ENCODE data around the gene ATP9A. TPM values are rescaled to one million over a fixed set of nuclear protein-coding genes. Genes with fewer than 3 reads are reported as not detected.

ATP9A gene
- total RNA-seq, 1 donor from 2014 or later, result 88.1 TPM

DNA sequence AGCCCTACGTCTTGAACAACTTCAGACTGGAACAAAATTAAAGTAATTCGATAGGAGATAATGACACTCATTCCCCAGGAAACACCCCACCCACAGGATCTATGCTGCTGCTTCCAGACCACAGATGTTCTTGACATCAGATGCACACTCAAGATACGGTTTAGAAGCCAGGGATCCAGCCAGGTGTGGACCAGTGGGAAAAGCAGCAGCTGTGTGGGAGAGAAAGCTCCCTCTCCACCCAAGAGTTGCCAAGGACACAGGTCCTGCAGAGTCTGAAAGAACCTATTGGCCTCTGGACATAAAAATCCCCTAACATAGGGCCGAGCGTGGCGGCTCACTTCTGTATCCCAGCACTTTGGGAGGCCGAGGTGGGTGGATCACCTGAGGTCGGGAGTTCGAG, 133.9 kb downstream of the ATP9A start:
- DNase-seq (ENCODE audit: low spot score, unreplicated experiment), result no peak
- no peaks in the 10 kb centered on the region for H3K4me1 Mint-ChIP-seq (ENCODE audit: low read depth)
- TF ChIP-seq, protein P1, sequence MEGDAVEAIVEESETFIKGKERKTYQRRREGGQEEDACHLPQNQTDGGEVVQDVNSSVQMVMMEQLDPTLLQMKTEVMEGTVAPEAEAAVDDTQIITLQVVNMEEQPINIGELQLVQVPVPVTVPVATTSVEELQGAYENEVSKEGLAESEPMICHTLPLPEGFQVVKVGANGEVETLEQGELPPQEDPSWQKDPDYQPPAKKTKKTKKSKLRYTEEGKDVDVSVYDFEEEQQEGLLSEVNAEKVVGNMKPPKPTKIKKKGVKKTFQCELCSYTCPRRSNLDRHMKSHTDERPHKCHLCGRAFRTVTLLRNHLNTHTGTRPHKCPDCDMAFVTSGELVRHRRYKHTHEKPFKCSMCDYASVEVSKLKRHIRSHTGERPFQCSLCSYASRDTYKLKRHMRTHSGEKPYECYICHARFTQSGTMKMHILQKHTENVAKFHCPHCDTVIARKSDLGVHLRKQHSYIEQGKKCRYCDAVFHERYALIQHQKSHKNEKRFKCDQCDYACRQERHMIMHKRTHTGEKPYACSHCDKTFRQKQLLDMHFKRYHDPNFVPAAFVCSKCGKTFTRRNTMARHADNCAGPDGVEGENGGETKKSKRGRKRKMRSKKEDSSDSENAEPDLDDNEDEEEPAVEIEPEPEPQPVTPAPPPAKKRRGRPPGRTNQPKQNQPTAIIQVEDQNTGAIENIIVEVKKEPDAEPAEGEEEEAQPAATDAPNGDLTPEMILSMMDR (IDR thresholded peaks at IDR 0.05; ENCODE audit: unreplicated experiment), result no peak
- H3K27me3 Mint-ChIP-seq, result no peaks in the 10 kb centered on the region
- H3K9me3 Mint-ChIP-seq (ENCODE audit: low read depth), result no peaks in the 10 kb centered on the region
- H3K36me3 Mint-ChIP-seq (ENCODE audit: insufficient read depth), result peaks cover 9% of the 10 kb centered on the region
- no peak overlapping the region for H3K27ac Mint-ChIP-seq
- no peak overlapping the region for H3K4me3 Mint-ChIP-seq (ENCODE audit: low read depth)

DNA sequence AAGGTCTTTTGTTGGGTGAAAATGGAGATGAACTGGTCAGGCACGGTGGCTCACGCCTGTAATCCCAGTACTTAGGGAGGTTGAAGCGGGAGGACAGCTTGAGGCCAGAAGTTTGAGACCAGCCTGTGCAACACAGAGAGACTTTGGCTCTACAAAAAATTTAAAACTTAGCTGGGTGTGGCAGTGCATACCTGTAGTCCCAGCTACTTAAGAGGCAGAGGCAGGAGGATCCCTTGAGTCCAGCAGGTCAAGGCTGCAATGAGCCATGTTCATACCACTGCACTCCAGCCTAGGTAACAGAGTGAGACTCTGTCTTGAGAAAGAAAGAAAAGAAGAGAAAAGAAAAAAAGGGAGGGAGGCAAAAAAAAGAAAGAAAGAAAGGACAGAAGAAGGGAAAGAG, 134.8 kb downstream of the ATP9A start:
- TF ChIP-seq, protein P1 (IDR thresholded peaks at IDR 0.05; ENCODE audit: unreplicated experiment), result no peak

DNA sequence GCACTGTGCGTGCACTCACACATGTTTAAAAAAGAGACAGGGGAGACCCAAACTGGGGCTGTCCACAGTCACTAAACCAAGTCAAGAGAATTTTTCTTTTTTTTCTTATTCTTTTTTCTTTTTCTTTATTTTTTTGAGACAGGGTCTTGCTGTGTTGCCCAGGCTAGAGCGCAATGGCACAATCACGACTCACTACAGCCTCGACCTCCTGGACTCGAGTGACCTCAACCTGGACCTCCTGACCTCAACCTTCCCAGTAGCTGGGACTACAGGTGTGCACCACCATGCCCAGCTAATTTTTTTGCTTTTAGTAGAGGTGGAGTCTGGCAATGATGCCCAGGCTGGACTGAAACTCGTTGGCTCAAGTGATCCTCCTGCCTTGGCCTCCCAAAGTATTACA, 136.2 kb downstream of the ATP9A start:
- H3K4me3 Mint-ChIP-seq (ENCODE audit: low read depth), result no peak overlapping the region
- no peaks in the 10 kb centered on the region for H3K27me3 Mint-ChIP-seq
- no peak for DNase-seq (ENCODE audit: low spot score, unreplicated experiment)
- H3K36me3 Mint-ChIP-seq (ENCODE audit: insufficient read depth), result peaks cover 17% of the 10 kb centered on the region
- no peaks in the 10 kb centered on the region for H3K9me3 Mint-ChIP-seq (ENCODE audit: low read depth)
- H3K27ac Mint-ChIP-seq, result peak overlapping the region; percentile 67
- H3K4me1 Mint-ChIP-seq (ENCODE audit: low read depth), result no peaks in the 10 kb centered on the region
- TF ChIP-seq, protein P1 (IDR thresholded peaks at IDR 0.05; ENCODE audit: unreplicated experiment), result no peak

More for the DNA sequence above, 134.8 kb downstream of the ATP9A start:
- H3K27me3 Mint-ChIP-seq, result no peaks in the 10 kb centered on the region
- DNase-seq (ENCODE audit: low spot score, unreplicated experiment), result no peak
- H3K27ac Mint-ChIP-seq, result peak overlapping the region; percentile 76
- peaks cover 12% of the 10 kb centered on the region for H3K36me3 Mint-ChIP-seq (ENCODE audit: insufficient read depth)
- H3K4me3 Mint-ChIP-seq (ENCODE audit: low read depth), result no peak overlapping the region
- H3K9me3 Mint-ChIP-seq (ENCODE audit: low read depth), result no peaks in the 10 kb centered on the region
- no peaks in the 10 kb centered on the region for H3K4me1 Mint-ChIP-seq (ENCODE audit: low read depth)

DNA sequence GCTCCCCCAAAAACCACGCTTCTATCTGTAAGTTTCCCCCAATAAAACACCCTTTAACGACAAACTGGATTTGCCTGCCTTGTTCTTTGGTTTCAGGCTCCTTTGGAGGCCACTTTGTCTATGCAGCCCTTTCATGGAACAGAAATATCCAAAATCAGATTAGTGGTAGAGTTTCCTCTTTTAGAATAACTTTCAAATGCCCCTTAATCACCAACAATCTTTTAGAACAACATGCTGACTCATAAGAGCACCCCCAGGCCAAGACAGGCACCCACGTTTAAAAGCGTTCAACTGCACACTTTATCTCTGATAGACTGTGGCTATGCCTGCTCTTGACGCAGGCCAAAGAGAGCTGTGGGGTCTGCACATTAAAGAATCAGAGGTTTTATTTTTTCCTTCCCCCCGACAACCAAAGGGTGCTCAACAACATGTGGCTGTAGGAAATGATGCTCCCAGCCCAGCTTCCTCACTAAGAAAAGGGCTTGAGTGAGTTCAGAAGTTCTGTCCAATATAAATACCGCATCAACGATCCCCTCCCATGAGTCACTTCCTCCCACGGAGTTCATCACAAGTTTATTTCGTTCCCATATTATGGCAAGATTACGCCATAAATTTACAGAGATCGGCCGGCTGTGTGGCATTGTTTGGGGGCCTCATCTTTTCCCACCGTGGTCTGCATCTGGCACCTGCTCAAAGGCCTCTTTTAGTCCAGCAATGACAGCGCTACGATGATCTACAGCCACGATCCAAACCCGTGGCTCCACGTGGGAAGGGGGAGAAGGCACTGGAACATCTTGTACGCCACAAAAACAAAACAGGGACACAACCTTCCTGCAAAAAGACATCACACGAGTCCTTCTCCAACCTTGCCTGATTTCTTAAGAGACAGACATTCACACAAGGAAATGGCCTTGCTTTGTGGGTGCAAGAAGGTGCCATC, 136.9 kb downstream of the ATP9A start:
- Mint-ChIP-seq H3K4me1 (ENCODE audit: low read depth) (no peaks in the 10 kb centered on the region), H3K27me3 (no peaks in the 10 kb centered on the region), H3K27ac (peak overlapping the region; percentile 67), H3K9me3 (ENCODE audit: low read depth) (no peaks in the 10 kb centered on the region), H3K4me3 (ENCODE audit: low read depth) (no peak overlapping the region), H3K36me3 (ENCODE audit: insufficient read depth) (peaks cover 15% of the 10 kb centered on the region)
- DNase-seq (ENCODE audit: low spot score, unreplicated experiment), result no peak
- TF ChIP-seq, protein P1 (IDR thresholded peaks at IDR 0.05; ENCODE audit: unreplicated experiment), result no peak

DNA sequence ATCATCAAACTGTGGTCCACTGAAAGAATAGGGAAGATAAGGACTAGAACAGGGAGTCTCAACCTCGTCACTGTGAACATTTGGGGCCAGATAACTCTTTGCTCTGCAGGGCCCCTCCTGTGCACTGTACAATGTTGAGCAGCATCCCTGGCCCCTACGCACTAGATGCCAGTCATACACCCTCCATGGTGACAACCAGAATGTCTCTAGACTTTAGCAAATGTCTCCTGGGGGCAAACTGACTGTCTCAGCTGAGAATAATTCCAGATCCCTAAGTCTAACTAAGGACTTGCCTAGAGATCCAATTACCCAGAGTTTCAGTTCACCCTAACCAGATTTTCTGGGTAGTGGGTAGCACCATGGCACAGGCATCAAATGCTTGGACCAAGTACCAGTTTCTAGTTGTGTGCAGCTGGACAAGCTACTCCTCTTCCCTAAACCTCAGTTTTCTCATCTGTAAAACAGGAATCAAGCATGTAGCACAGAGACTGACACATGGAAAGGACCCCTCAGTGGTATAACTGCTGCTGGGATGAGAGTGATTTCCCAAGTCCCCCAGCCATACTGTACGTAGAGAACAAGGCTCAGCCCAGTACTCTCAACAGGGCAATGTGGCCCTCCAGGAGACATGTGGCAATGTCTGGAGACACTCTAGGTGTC, 138.7 kb downstream of the ATP9A start:
- Mint-ChIP-seq H3K4me1 (ENCODE audit: low read depth) (no peaks in the 10 kb centered on the region), H3K4me3 (ENCODE audit: low read depth) (no peak overlapping the region), H3K27me3 (no peaks in the 10 kb centered on the region), H3K9me3 (ENCODE audit: low read depth) (no peaks in the 10 kb centered on the region), H3K36me3 (ENCODE audit: insufficient read depth) (peaks cover 18% of the 10 kb centered on the region), H3K27ac (no peak overlapping the region)
- TF ChIP-seq, protein P1 (IDR thresholded peaks at IDR 0.05; ENCODE audit: unreplicated experiment), result no peak
- no peak for DNase-seq (ENCODE audit: low spot score, unreplicated experiment)

Data from progenitor cell of endocrine pancreas (in vitro differentiated cells).